HL-60/S4 (cell line): Measurements from ENCODE around the gene FGFRL1.
"Not testable (repeated sequence)": the region's sequence is repeated elsewhere in the genome, so short reads cannot be mapped to it uniquely, and the experiment has no call there.

Experiments
- in situ Hi-C: fragments of 300-500 bp; cut with MboI; formaldehyde crosslinking; loops from 2 replicates; pipeline ENCODE4 v1.14.3; 2022; ENCODE audit warnings: low sequenced_read_pairs

FGFRL1 gene

DNA sequence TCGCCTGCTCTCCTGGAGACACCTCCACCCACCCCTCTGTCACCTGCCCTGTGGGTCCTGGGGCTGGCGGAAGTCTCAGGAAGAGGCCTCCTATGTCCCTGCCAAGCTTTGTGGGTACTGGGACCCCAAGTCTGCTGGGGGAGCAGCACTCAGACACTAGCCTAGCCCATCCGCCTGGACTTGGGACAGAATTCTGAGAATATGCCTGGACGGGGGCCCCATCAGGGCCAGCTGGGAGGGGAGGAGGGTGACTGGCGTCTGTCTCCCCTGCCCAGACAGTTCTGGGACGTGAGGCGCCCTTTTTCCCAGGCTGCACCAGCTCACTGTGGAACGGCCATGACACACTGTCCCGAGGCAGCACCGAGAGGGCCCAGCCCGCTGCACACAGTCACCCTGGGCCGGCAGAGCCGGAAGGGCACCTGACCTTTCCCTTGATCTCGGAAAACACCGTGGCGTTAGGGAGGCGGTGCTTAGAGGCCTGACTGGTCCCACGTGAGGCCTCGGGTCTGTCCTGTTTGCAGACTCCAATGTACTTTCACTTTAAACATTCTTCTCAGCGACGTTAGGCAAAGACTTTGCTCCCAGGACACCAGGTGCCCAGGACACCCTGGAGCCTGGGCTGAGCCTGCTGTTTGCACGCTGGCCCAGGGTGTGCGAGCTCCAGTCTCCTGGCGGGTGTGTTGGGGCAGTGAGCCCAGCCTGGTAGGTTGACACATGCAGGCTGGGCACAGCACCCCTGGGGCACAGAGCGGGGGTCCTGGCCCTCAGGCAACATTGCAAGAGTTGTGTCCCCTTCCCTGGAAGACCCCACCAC, 18.9 kb upstream of the FGFRL1 start:
- in situ Hi-C loops = no loop called here

DNA sequence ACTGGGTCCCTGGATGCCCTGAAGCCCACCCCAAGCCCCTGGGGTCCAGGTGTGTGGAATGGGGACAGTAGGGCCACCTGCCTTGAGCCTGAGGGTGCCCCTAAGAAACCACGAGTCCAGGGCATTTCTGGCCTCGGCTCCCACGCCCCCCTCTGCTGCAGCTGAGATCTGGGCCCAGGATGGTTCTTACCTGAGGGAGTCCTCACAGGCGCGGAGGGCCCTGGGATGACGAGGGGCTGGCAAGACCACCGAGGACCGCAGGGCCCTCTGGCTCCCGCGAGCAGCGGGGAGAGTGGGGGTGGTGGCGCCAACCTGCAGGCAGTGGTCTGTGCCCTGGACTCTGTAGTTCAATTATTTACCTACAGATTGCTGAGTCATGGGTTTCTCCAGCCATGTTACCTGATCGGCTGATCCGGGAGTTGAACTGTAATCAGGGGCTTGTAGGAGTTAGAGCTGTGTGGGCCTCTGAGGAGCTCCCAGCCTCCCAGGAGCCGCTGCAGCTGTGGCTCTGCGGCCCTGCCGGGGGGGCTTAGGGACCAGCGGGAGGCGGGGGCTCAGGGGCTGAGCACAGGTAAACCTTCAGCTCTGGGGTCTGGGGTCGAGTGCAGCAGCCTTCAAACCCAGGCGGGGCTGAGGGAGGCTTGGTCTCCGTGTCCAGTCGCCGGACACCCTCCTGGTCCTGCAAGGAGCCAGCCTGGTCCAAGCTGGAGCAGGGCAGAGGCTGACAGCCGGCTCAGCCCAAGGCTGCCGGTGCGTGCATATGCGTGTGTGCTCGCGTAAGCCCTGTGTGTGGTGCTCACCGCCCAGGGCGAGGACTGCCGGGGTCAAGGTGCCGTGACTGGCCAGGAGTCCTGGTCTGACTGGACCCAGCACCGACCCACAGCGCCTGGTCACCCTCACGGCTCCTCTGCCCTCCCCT, 18.1 kb upstream of the FGFRL1 start, which contains the start of gene SLC26A1:
Gene SLC26A1, minus strand, starts transcription at position 294 of the 919 bp plus-strand sequence. CDS start 1,701 bp downstream, outside the sequence.
- in situ Hi-C loops = no loop called here

DNA sequence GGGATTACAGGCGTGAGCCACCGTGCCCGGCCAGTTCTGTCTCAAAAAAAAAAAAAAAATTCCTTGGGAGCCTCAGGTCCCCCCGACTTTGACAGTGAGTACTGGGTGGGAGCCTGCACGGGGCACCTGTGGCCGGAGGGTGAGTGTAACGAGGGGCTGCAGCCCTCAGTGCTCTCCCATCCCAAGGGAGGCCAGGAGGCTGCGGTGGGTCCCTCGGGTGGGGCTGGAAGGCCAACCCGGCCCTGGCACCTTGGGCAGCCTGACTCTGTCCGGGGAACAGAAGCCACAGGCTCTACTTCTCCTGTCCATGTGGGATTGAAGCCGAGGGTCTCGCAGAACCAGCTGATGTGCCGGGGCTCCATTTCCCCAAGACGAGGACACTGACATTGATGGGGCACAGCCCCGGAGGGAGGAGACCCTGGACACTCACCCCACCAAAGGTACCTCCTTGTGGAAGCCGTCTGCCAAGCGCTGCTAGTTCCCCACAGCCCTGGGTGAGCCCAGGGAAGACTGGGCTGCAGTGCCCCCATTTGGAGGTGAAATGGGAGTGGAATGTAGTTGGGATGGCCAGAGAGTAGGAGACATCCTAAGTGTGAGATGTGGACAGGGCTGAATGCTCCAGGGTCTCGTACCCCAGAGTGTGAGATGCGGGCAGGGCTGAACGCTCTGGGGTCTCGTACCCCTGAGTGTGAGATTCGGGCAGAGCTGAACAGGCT, 16.0 kb upstream of the FGFRL1 start:
- in situ Hi-C loops = no loop called here

DNA sequence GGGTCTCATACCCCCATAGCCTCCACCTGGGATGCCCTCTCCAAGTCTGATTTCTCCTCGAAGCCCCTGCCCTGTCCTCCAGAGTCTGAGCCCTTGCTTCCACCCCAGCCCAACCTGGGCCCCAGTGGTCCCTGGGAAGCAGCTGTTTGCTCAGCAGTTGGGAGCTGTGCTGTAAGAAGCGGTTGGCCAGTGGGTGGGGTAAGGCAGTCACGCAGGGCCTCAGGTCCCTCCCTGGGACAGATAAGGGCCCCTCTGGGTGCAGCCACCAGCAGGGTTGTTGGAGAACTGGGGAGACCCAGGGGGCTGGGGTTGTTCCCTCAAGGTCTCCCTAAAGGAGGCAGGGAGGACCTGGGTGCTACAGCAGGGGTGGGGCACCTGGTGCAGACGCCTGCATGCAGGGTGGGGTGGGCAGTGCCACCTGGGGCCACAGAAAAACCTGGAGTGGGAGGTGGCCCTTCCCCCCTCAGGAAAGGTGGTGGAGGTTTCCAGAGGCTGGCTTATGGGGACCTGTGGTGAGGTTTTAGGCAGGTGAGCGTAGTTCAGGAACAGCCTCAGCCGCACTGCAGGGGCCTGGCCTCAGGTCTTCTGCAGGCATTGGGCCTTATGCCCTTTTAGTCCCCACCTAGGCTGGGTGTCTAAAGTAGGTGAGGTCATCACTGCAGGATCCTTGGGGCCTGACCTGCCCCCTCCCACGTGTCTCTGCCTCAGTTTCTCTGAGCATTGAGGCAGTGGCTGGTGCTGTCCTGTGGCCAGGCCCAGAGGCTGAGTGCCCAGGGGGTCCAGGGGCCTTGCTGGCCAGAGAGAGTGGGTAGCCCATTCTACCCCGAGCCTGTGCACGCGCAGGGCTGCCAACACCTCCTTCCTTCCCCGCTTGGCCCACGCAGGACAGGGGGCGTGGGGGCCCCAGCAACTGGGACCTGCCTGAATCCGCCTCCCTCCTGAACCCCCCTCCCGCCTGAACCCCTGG, 15.1 kb upstream of the FGFRL1 start:
- in situ Hi-C loops = no loop called here

DNA sequence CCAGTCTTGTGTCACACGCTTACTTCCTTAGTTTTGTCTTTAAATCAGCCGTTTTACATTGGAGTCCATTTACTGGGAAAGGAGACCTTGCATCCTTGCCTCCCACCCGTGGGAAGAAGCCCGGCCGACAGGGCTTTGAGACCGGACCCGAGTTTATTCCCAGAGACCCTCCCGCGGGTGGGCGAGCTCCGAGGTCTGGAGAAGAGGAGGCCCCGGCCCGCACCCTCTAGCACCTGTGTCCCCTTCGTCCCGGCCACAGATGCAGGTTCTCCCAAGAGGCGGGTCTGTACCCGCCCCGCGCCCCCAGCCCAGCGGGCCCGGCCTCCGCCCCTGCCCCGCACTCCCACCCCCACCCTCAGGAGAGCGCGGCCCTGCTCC, 14.4 kb upstream of the FGFRL1 start:
- in situ Hi-C loops = no loop called here

DNA sequence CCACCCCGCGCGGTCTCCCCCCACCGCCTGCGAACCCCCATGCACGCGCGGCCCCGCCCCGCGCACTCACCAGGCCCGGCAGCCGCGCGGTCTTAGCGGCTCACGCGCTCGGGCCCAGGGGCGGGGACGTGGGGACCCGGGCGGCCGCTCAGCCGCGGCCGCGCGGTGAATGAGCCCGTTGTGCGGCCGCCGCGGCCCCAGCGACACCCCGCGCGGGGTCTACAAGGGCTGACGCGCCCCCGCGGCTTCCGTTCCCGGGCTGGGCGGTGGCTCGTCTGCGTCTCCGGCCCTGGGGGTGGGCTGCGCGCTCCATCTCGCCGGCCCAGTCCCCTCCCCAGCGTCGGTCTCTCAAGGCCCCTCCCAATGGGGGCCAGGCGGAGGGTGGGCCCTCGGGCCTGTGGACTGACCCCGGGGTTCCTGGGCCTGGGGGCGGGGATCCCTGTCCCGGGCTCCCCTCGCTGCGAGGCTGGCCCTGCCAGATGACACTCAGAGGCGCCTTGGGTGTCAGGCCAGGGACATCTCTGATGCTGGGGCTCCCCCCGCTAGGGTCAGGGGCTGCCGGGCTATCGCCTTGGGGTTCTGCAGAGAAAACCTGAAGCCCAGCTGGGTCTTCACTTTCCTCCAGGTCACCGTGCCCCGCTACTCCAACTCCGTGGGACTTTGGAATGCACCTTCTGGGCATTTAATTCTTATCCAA, 13.9 kb upstream of the FGFRL1 start:
- in situ Hi-C loops = no loop called here

DNA sequence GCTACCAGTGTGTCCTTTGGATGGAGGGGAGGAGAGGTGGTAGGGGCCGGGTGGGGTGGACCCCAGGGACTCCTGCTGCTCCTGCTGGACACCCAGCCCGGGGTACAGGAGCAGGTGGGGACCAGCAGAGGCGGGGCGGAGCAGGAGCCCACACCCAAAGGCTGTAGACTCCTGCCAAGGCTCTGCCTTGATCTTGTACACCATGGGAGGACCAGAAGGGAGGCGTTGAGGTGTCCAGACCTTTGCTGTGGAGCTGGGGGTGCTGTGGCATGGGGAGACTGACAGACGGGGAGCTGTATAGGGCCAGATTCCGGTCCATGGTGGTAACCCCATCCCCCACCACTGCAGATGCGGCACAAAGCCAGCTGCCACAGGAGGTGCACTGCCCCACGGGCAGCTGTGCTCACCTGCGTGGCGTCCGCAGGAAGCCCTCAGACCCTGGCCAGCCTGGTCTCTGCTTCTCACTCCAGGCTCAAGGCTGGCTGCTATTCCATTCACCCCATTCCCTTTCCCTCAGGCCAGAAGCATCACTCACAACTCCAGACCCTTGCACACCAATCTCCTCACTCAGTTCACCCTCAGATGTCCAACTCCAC, 13.2 kb upstream of the FGFRL1 start:
- in situ Hi-C loops = no loop called here

DNA sequence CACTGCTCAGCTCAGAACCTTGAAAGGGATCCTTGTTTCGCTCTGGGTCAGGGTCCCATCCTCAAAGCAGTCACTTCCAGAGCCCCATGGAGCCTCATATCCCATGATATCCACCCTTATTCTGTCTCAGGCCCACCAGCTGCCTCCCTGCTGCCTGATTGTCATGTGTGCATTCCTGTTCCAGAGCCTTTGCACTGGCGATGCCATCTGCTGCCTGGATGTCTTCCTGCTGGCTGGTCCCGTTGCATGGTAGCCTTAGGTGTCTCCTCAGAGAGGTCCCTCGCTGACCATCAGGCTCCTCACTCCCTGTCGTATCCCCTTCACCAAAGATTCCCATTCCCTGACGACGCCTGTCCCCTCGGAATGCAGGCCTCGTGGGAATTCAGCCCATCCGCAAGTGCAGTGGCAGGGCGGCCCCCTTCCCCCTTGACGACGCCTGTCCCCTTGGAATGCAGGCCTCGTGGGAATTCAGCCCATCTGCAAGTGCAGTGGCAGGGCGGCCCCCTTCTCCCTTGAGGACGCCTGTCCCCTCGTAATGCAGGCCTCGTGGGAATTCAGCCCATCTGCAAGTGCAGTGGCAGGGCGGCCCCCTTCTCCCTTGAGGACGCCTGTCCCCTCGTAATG, 12.1 kb upstream of the FGFRL1 start:
- in situ Hi-C loops = not testable (repeated sequence)

DNA sequence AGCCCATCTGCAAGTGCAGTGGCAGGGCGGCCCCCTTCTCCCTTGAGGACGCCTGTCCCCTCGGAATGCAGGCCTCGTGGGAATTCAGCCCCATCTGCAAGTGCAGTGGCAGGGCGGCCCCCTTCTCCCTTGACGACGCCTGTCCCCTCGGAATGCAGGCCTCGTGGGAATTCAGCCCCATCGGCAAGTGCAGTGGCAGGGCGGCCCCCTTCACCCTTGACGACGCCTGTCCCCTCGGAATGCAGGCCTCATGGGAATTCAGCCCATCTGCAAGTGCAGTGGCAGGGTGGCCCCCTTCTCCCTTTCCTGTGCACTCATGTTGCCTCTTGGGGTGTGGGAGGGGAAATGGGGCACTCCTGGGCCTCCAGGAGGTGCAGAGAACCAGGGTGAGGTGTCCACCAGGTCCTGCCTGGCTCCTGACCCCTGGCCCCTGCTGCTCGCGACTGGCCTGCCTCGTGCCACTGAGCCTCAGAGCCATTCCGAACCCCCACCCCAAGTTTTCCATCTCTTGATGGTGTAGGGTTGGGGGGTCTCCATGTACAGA, 11.5 kb upstream of the FGFRL1 start:
- in situ Hi-C loops = no loop called here

DNA sequence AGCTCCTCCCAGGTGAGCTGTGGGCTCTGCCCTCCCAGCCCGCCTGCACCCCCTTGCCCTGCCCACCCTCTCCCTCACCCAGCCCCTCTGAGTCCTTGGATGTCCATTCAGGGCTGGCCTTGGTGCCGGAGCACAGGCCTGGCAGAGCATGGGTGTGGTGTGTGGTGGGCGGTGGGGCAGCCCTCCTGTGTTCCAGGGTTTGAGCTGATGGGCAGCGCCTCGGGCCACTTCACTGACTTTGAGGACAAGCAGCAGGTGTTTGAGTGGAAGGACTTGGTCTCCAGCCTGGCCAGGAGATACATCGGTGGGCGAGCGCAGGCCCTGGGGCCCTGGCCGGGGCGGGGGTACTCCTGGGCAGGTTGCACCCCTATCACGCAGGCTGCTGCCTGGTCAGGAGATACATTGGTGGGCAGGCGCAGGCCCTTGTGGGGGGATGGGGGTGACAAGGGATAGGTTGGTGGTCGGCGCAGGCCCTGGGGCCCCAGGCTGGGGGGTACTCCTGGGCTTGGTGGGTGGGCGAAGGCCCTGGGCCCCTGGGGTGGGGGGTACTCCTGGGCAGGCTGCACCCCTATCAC, 10.7 kb upstream of the FGFRL1 start:
- in situ Hi-C loops = no loop called here

DNA sequence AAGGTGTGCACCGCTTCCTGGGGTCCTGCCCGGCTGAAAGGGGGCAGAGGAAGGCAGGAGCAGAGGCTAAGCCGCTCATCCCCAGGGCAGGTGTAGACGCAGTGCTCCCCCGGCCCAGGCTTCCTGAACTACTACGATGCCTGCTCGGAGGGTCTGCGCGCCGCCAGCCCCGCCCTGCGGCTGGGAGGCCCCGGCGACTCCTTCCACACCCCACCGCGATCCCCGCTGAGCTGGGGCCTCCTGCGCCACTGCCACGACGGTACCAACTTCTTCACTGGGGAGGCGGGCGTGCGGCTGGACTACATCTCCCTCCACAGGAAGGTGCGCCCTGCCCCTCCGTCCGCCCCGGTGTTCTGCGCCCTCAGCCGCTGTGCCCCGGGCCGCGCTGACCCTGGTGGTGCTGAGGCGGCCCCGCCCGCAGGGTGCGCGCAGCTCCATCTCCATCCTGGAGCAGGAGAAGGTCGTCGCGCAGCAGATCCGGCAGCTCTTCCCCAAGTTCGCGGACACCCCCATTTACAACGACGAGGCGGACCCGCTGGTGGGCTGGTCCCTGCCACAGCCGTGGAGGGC, 9.8 kb upstream of the FGFRL1 start:
- in situ Hi-C loops = no loop called here

DNA sequence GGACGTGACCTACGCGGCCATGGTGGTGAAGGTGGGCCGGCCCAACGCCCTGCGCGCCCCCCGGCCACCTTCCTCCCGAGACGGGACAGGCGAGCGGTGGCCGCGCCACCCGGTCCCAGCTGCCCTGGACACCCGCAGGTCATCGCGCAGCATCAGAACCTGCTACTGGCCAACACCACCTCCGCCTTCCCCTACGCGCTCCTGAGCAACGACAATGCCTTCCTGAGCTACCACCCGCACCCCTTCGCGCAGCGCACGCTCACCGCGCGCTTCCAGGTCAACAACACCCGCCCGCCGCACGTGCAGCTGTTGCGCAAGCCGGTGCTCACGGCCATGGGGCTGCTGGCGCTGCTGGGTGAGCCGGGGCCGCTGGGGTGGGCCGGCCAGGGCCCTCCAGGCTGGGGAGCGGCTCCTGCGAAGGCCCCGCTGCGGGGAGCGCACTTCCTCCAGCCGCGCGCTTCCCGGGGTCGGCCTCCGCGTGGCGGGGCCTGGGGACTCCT, 9.2 kb upstream of the FGFRL1 start:
- in situ Hi-C loops = no loop called here

DNA sequence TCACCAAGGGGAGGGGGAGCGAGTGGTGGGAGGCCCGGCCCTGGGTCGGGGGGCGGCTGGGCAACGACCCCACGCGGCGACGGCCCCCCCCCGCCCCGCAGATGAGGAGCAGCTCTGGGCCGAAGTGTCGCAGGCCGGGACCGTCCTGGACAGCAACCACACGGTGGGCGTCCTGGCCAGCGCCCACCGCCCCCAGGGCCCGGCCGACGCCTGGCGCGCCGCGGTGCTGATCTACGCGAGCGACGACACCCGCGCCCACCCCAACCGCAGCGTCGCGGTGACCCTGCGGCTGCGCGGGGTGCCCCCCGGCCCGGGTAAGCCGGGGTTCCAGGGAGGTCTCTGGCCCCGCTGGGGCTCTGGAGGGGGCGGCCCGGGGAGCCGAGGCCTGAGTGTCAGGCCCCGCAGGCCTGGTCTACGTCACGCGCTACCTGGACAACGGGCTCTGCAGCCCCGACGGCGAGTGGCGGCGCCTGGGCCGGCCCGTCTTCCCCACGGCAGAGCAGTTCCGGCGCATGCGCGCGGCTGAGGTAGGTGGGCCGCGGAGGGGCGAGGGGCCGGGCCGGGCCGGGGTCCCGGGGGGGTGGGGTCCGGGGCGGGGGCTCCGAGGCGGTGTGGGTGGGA, 8.7 kb upstream of the FGFRL1 start:
- in situ Hi-C loops = no loop called here

DNA sequence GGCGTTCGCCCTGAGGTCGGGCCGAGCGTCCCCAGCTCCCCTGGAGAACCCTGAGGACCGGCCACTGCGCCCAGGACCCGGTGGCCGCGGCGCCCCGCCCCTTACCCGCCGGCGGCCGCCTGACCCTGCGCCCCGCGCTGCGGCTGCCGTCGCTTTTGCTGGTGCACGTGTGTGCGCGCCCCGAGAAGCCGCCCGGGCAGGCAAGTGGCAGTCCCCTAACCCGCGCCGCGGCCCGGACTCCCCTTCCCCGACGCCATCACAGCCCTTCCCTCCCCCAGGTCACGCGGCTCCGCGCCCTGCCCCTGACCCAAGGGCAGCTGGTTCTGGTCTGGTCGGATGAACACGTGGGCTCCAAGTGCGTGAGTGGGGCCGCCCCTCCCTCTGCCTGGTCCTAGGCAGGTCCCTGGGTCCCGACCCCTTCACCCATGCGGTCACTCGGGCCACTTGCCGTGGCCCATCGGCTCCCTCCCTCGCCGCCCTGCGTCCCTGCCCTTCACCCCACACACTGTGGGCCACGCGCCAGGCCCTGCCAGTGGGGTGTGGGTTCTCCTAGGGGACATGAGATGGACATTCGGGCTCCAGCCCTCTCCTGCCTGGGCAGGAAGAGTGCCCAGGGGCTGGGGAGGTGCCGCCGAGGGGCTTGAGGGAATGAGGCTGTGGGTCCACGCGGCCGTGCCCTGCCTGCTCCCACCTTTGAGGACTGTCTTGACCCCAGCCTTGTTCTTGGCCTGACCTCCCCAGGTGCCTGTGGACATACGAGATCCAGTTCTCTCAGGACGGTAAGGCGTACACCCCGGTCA, 8.0 kb upstream of the FGFRL1 start:
- in situ Hi-C loops = no loop called here

DNA sequence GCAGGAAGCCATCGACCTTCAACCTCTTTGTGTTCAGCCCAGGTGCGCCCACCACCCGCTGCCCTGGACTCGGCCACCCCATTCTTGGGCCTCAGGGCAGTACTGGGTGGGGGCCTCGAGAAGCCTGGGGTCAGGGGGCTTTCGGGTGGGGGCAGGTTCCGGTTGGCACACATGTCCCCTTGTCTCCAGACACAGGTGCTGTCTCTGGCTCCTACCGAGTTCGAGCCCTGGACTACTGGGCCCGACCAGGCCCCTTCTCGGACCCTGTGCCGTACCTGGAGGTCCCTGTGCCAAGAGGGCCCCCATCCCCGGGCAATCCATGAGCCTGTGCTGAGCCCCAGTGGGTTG, 7.4 kb upstream of the FGFRL1 start:
- in situ Hi-C loops = no loop called here
